WTC11 (cell line): ENCODE results near the gene ZNF624.

Experiments used
- GABPB1 ChIP-seq: sonication (generic); formaldehyde crosslinking; IDR thresholded peaks from 2 replicates; pipeline ENCODE4 v1.8.1; 2023; ENCODE audit warnings: mild to moderate bottlenecking, missing genetic modification reagents
- SMAD3 ChIP-seq: sonication (generic); formaldehyde crosslinking; IDR thresholded peaks from 2 replicates; pipeline ENCODE4 v1.8.0; 2022; ENCODE audit warnings: missing genetic modification reagents, mild to moderate bottlenecking, borderline replicate concordance
- TEAD4 ChIP-seq: sonication (generic); formaldehyde crosslinking; IDR thresholded peaks from 2 replicates; pipeline ENCODE4 v1.8.0; 2022; ENCODE audit warnings: mild to moderate bottlenecking, missing genetic modification reagents
- TP53 ChIP-seq: sonication (generic); formaldehyde crosslinking; IDR thresholded peaks from 2 replicates; pipeline ENCODE4 v1.8.1; 2023; ENCODE audit warnings: mild to moderate bottlenecking, missing genetic modification reagents
- ZNF138 ChIP-seq: sonication (generic); formaldehyde crosslinking; conservative IDR thresholded peaks from 2 replicates; pipeline ENCODE4 v1.8.1; 2022; ENCODE audit warnings: mild to moderate bottlenecking, moderate library complexity, missing genetic modification reagents
- ZNF317 ChIP-seq: sonication (generic); formaldehyde crosslinking; IDR thresholded peaks from 2 replicates; pipeline ENCODE4 v1.8.1; 2023; ENCODE audit warnings: low read depth, mild to moderate bottlenecking, moderate library complexity, missing genetic modification reagents, borderline replicate concordance
- ZNF416 ChIP-seq: fragments of 250-450 bp; sonication (Bioruptor Pico); IDR thresholded peaks from 2 replicates; pipeline ENCODE4 v1.9.0; 2021; ENCODE audit warnings: mild to moderate bottlenecking, inconsistent platforms
- TF ChIP-seq, protein P1 (sequence below): fragments of 200-600 bp; IDR thresholded peaks from 2 replicates; pipeline ENCODE4 v1.8.0; 2022; ENCODE audit warnings: antibody characterized with exemption
- TF ChIP-seq, protein P2 (sequence below): sonication (generic); formaldehyde crosslinking; IDR thresholded peaks from 2 replicates; pipeline ENCODE4 v1.8.0; 2022; ENCODE audit warnings: mild to moderate bottlenecking, missing genetic modification reagents
- TF ChIP-seq, protein P3 (sequence below): sonication (generic); formaldehyde crosslinking; IDR thresholded peaks from 2 replicates; pipeline ENCODE4 v1.8.1; 2023; ENCODE audit warnings: mild to moderate bottlenecking, missing genetic modification reagents, moderate library complexity
- TF ChIP-seq, protein P4 (sequence below): sonication (generic); formaldehyde crosslinking; IDR thresholded peaks from 2 replicates; pipeline ENCODE4 v1.8.0; 2022; ENCODE audit warnings: mild to moderate bottlenecking, missing genetic modification reagents
- TF ChIP-seq, protein P5 (sequence below): sonication (generic); formaldehyde crosslinking; conservative IDR thresholded peaks from 2 replicates; pipeline ENCODE4 v1.8.1; 2023; ENCODE audit warnings: mild to moderate bottlenecking, low read depth, missing genetic modification reagents, moderate library complexity
- TF ChIP-seq, protein P6 (sequence below): sonication (generic); formaldehyde crosslinking; IDR thresholded peaks from 2 replicates; pipeline ENCODE4 v1.8.0; 2022; ENCODE audit warnings: mild to moderate bottlenecking, missing genetic modification reagents

DNA sequence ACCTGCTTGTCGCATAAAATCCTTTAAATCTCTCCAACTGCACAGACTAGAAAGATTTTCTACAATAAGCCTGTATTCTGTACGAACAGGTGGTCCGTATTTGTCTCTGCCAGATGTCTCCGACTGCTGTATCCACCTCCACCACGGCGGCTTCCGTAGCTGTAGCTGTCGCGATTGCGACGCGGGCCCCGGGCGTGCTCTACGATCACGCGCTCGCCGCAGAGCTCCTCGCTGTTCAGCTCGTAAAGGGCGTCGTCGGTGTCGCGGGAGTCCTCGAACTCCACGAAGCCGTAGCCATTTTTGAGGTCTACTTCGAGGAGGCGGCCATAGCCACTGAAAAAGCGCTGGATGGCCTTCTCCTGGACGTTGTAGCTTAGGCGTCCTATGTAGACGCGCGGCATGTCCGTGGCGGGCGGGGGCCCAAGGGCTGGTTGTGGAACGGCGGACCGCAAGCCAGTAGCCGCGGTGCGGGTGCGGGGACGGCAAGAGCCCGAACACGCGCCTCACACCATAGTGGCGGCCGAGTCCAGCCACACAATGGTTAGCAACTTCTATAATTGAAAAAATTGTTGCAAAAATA is 36.1 kb downstream of the ZNF624 start:
- TF ChIP-seq, protein P1, sequence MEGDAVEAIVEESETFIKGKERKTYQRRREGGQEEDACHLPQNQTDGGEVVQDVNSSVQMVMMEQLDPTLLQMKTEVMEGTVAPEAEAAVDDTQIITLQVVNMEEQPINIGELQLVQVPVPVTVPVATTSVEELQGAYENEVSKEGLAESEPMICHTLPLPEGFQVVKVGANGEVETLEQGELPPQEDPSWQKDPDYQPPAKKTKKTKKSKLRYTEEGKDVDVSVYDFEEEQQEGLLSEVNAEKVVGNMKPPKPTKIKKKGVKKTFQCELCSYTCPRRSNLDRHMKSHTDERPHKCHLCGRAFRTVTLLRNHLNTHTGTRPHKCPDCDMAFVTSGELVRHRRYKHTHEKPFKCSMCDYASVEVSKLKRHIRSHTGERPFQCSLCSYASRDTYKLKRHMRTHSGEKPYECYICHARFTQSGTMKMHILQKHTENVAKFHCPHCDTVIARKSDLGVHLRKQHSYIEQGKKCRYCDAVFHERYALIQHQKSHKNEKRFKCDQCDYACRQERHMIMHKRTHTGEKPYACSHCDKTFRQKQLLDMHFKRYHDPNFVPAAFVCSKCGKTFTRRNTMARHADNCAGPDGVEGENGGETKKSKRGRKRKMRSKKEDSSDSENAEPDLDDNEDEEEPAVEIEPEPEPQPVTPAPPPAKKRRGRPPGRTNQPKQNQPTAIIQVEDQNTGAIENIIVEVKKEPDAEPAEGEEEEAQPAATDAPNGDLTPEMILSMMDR = no peak
- TF ChIP-seq TEAD4 (no peak), SMAD3 (no peak), GABPB1 (no peak), ZNF317 (CRISPR knock-in tag) (no peak), TP53 (CRISPR knock-in tag) (no peak), ZNF416 (CRISPR knock-in tag) (no peak), ZNF138 (CRISPR knock-in tag) (no peak)
- TF ChIP-seq, protein P2, sequence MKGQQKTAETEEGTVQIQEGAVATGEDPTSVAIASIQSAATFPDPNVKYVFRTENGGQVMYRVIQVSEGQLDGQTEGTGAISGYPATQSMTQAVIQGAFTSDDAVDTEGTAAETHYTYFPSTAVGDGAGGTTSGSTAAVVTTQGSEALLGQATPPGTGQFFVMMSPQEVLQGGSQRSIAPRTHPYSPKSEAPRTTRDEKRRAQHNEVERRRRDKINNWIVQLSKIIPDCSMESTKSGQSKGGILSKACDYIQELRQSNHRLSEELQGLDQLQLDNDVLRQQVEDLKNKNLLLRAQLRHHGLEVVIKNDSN (CRISPR knock-in tag) = no peak
- TF ChIP-seq, protein P3, sequence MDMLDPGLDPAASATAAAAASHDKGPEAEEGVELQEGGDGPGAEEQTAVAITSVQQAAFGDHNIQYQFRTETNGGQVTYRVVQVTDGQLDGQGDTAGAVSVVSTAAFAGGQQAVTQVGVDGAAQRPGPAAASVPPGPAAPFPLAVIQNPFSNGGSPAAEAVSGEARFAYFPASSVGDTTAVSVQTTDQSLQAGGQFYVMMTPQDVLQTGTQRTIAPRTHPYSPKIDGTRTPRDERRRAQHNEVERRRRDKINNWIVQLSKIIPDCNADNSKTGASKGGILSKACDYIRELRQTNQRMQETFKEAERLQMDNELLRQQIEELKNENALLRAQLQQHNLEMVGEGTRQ (CRISPR knock-in tag) = no peak
- TF ChIP-seq, protein P4, sequence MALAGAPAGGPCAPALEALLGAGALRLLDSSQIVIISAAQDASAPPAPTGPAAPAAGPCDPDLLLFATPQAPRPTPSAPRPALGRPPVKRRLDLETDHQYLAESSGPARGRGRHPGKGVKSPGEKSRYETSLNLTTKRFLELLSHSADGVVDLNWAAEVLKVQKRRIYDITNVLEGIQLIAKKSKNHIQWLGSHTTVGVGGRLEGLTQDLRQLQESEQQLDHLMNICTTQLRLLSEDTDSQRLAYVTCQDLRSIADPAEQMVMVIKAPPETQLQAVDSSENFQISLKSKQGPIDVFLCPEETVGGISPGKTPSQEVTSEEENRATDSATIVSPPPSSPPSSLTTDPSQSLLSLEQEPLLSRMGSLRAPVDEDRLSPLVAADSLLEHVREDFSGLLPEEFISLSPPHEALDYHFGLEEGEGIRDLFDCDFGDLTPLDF (CRISPR knock-in tag) = no peak
- TF ChIP-seq, protein P5, sequence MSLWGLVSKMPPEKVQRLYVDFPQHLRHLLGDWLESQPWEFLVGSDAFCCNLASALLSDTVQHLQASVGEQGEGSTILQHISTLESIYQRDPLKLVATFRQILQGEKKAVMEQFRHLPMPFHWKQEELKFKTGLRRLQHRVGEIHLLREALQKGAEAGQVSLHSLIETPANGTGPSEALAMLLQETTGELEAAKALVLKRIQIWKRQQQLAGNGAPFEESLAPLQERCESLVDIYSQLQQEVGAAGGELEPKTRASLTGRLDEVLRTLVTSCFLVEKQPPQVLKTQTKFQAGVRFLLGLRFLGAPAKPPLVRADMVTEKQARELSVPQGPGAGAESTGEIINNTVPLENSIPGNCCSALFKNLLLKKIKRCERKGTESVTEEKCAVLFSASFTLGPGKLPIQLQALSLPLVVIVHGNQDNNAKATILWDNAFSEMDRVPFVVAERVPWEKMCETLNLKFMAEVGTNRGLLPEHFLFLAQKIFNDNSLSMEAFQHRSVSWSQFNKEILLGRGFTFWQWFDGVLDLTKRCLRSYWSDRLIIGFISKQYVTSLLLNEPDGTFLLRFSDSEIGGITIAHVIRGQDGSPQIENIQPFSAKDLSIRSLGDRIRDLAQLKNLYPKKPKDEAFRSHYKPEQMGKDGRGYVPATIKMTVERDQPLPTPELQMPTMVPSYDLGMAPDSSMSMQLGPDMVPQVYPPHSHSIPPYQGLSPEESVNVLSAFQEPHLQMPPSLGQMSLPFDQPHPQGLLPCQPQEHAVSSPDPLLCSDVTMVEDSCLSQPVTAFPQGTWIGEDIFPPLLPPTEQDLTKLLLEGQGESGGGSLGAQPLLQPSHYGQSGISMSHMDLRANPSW (CRISPR knock-in tag) = no peak
- TF ChIP-seq, protein P6, sequence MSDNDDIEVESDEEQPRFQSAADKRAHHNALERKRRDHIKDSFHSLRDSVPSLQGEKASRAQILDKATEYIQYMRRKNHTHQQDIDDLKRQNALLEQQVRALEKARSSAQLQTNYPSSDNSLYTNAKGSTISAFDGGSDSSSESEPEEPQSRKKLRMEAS (CRISPR knock-in tag) = no peak
